ENCODE data around the gene KDF1.
"Not testable (repeated sequence)": the region's sequence is repeated elsewhere in the genome, so short reads cannot be mapped to it uniquely, and the experiment has no call there.

Gene KDF1

GRCh38 chr1:26953374-26953773, 6.9 kb downstream of the KDF1 start:
- DNase-seq: no peak

DNA sequence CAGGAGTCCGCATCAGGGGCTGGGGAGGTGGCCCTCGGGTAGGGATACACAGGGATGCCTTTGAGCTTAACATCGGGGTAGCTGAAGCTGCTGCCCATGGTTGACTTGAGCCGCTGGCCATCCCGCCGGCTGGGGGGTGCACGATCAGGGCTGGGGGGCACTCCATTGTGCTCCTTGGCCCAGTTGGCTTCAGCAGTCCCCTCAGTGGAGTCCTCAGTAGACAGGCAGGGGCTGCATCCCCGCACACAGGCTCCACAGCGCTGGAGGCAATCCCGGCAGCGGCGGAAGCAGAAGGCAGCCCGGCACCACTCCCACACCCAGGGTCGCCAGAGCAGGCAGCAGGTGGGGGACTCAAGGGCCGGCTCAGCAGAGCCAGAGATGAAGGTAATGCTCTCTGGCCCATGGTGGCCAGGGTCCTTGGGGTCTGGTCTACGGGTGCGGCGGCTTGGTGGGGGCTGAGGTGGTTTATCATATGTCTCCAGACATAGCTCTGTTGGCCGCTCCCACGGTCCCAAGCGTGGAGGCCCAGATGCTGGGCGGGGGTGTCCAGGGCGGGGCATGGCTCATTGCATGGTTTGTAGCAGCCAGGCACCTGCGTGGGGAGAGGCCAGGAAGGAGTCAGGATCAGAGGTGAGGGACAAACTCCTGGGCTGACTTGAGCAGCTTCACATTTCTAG, 8.3 kb downstream of the KDF1 start:
- no peak for DNase-seq

GRCh38 chr1:26951216-26951615, 9.1 kb downstream of the KDF1 start:
- no peak for DNase-seq

DNA sequence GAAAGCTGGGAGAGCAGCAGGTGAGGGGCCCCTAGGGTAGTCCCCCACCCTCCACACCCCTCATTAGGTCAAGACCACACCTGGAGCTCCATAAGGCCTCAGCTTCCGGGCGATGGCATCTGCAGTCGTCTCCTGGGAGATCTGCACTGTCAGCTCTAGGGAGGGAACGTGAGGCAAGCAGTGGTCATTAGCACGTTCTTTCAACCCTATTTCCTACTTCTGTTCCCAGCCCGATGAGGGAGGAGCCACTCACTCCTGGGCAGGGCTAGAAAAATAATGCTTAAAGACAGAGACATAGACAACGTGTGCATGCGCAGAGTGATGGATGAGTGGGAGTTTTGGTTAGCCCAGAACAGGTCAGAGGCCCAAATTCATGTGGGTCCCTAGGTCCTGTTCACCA, 9.7 kb downstream of the KDF1 start:
- no peak for DNase-seq

DNA sequence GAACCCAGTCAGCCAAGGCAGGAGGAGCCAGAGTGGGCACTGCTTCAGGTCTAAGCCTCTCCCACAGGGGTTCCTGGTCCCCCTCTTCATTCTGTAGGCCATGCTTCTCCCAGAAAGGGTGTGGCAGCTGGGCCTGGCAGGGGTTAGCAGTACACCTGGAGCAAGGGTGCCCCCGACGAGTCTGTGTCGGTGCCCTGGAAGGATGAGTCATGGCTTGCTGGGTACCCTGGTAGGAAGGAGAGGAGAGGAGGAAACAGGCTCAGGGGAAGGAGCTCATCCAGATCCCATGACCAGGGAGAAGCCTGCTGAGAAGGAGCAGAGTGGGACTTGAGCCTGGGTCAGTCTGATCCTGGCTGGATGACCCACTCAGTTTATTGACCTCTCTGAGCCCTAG, 10.3 kb downstream of the KDF1 start:
- no peak for DNase-seq

- DNase-seq: no peak
These were observed 10.9 kb downstream of the KDF1 start for GRCh38 chr1:26949266-26949925.

DNA sequence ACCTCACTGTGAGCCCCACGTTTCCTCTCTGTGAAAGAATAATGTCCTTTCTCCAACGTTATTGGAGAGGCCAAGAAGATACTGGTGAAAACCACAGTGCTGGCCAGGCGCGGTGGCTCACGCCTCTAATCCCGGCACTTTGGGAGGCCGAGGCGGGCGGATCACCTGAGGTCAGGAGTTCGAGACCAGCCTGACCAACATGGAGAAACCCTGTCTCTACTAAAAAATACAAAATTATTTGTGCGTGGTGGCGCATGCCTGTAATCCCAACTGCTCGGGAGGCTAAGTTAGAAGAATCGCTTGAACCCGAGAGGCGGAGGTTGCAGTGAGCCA, 11.6 kb downstream of the KDF1 start:
- not testable (repeated sequence) for DNase-seq

GRCh38 chr1:26946270-26946669, 14.0 kb downstream of the KDF1 start:
- DNase-seq: no peak

DNA sequence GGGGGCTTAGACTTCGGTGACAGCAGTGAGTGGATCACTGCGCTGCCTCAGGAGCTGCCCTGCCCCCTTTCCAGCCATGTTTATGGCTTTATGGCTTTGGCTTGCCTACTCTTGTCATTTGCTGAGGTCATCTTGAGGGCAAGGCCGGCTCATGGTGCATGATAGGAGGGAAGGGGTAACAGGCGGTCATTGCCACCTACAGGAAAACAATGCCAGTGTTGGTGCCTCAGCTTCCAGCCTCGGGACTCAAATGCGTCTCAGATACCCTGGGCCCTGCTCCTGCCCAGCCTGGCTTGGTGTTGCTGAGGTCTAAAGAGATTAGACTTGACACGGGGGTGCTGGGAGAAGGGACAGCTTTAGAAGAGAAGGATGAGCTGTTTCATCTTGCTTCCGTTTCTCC, 14.5 kb downstream of the KDF1 start:
- DNase-seq: no peak

DNA sequence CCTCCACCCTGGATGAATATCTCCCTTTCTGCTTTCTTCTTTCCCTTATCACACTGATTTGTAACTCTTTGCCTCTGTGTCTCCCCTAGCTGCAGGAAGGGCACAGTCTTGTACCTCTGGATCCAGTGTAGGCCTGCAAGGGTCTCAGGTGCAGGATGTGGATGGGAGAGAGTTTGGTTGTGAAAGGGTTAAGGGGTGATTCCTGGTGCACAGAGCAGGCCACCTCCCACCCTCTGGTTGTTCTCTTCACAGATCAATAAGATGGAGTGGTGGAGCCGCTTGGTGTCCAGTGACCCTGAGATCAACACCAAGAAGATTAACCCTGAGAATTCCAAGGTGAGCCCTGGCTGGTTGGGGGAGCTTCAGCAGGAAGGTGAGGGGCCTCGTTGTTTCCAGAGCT, 15.1 kb downstream of the KDF1 start:
- no peak for DNase-seq

- DNase-seq: no peak
These were observed 17.6 kb downstream of the KDF1 start for GRCh38 chr1:26942656-26943055.

- no peak for DNase-seq
These were observed 19.0 kb downstream of the KDF1 start for GRCh38 chr1:26941311-26941710.

- DNase-seq: no peak
These were observed 21.6 kb downstream of the KDF1 start for GRCh38 chr1:26938659-26939025.

DNA sequence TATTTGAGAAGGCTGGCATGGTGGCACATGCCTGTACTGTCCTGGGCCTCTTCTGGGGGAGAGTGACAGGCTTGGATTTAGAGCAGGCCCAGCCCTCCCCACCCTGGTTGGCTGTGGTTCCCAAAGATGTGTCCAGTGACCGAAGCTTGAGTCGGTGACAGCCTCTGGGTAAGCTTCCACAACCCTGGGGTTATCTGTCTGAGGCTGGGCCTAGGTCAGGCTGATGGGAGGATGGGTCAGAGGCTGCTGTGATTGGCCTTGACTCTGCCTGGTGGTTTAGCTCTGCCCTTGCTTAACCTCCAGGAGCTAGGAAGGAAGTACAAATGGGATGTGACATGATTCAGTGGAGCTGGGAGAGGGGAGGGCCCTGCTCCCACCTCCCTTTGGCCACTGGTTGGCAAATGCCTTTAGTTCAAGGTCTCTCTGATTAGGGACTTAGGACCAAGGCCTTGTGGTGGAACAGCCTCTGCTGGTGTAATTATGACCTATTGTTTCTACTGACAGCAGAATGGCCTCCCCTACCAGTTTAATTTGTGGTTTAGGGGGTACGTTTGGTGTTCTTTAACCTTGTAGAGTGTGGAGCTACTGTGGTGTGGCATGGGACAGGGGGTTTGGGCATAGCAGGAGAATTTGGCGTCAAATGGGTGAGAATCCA, 22.1 kb downstream of the KDF1 start:
- DNase-seq: no peak

DNA sequence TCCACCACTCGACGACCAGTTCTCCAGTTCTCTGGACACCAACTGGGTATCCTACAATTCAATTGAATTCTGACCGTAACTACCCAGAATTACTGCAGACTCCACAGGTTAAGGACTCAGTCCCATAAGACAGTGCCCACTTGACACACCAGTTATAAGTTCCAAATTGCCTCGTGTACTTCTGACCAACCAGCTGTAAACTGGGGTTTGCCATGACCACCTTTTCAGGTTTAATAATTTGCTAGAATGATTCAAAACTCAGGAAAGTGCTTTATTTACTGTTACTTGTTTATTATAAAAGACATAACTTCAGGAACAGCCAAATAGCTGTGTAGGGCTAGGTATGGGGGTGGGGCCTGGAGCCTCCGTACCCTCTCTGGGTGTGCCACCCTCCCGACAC, 23.4 kb downstream of the KDF1 start:
- no peak for DNase-seq

- no peak for DNase-seq
These were observed 27.7 kb downstream of the KDF1 start for GRCh38 chr1:26932531-26932930.

DNA sequence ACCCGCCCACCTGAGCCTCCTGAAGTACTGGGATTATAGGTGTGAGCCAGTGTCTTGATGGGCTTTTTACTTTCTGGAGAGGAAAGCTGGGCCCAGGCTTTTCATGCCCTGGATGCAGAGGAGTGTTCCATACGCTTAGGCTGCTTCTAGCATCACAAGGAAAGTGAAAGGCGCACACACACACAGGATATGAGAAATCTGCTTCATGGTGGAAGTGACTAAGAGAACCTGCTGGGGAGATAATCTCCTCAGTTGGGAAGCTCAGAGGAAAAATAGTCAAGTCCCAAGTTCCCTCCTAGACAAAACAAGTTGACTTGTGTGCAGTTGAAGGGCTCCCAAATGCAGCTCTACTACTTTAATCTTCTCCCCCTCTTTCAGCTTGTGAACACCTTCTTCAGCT, 36.6 kb downstream of the KDF1 start:
- no peak for DNase-seq

- no peak for DNase-seq
These were observed 37.4 kb downstream of the KDF1 start for GRCh38 chr1:26922901-26923300.

GRCh38 chr1:26922431-26922729, 37.9 kb downstream of the KDF1 start:
- DNase-seq: no peak

DNA sequence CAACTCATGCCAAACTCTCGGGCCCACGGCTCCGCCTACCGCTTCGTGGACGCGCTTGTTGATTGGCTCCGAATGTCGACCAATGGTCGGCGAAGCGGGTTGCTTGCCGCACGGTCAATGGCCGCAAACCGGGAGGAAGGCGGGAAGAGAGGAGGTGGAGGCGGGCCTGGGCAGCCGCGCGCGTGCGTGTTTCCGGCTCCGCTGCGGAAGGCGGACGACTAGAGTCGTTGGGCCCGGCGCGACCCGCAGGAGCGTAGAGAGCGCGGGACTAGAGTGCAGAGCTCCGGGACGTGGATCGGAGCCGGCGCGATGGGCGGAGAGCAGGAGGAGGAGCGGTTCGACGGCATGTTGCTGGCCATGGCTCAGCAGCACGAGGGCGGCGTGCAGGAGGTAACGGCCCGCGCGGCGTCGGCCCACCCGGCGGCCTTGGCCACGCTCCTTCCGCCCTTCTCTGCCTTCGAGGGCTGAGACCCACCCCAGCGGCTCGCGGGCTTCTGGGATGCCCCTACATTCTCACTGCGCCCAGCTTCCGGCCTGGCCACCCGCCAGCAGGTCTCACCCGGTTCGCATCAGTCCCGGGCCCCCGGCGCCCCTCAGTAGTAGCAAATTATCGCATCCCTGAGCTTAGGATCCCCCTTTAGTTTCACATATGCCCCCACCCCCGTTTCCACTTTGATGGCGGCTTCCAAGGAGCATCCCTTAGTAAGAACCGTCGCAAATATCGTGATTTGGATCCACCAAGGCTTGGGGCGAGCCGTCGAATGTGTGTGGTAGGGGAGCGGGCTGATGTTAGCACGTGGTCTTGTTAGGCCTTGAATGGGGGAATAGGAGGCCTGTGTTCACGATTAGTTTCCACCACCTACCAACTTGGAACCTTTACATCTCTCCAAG, 38.5 kb downstream of the KDF1 start, which contains the start of gene NUDC:
Gene NUDC (plus strand): TSS at position 204 of the 891 bp plus-strand sequence. CDS start 106 bp downstream, at position 310.
- peak; percentile 94 for DNase-seq

DNA sequence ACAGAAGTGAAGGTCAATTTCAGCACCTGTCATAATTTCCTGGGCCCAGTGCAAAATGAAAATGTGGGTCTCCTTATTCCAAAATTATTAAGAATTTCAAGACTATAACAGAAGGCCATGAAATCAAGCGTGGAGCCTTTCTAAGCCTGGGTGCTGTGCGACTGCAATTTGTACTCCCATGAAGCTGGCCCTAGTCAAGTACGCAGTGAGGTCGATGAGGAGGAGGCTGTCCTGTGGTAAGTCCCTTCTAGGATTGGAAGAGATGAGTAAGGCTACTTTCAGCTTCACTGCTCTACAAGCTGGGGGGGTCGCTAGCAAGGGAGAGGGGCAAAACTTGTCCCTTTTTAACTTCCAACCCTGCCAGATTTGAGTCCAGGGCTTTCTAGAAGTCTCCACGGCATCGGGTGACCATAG, 39.1 kb downstream of the KDF1 start:
- DNase-seq: no peak

GRCh38 chr1:26915204-26915842, 44.9 kb downstream of the KDF1 start:
- DNase-seq: peak; percentile 64
